Activated CD8-positive, alpha-beta memory T cell treated with anti-CD3 and anti-CD28 coated beads, Interleukin-2, amount 10 ng/mL, durations not matched to agents 7 days and 5 days (primary cell): Measurements from ENCODE around the gene RTN4RL1. TPM values are rescaled to one million over a fixed set of nuclear protein-coding genes. Genes with fewer than 3 reads are reported as not detected.

Experiments used
- ATAC-seq: fragments of 150-1000 bp; cut with Tn5 transposase; one replicate; pipeline ENCODE4 v1.10.0; 2021; ENCODE audit warnings: moderate library complexity
- CTCF ChIA-PET: fragments of 350-600 bp; sonication (Branson Sonifier 250); formaldehyde crosslinking; loops from one replicate; lab custom pipeline; 2021; ENCODE audit warnings: antibody characterized with exemption; lab: Charles Lee
- DNase-seq: peaks from one replicate; pipeline ENCODE4 v3.0.0-alpha.2; 2020
- H3K27ac Mint-ChIP-seq: one replicate; pipeline ENCODE4 v1.8.0; 2021; ENCODE audit warnings: mild to moderate bottlenecking, mixed read lengths
- H3K27me3 Mint-ChIP-seq: one replicate; pipeline ENCODE4 v1.8.0; 2021; ENCODE audit warnings: mixed read lengths
- H3K36me3 Mint-ChIP-seq: one replicate; pipeline ENCODE4 v1.8.0; 2021; ENCODE audit warnings: mild to moderate bottlenecking, mixed read lengths
- H3K4me1 Mint-ChIP-seq: one replicate; pipeline ENCODE4 v1.8.0; 2021; ENCODE audit warnings: mixed read lengths
- H3K4me3 Mint-ChIP-seq: one replicate; pipeline ENCODE4 v1.8.0; 2021; ENCODE audit warnings: mild to moderate bottlenecking, moderate library complexity, mixed read lengths
- H3K9me3 Mint-ChIP-seq: one replicate; pipeline ENCODE4 v1.8.0; 2022; ENCODE audit warnings: low read depth, mixed read lengths
- total RNA-seq, 2 experiments: library from RNA; stranded (reverse); gene quantifications; one replicate each; pipeline ENCODE4 v1.2.3, GENCODE V29; 2021

The RTN4RL1 gene
- total RNA-seq, 2 experiments from 2014 or later = 0.09 to 0.45 TPM

DNA sequence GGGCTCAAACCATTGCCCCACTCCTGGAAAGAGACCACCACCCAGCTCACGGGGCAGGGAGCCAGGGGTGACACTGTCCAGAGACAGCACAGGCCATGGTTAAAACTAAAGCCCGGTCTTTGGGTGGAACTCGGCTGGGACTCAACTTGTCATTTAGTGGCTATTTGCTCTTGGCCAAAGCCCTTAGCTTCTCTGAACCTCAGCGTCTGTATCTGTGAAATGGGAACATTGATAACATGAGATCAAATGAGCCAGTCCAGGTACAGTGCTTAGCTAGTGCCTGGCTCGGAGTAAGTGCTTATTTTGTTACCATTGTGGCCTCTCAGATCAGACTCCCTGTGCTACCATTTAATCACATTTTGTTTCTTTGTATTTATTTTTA is 48.5 kb downstream of the RTN4RL1 start:
- CTCF ChIA-PET = interaction anchor here (0.6 kb wide), 1 partner anchor 636 kb away, joined by 5 read pairs; no protein-coding TSS in a partner anchor
- Mint-ChIP-seq H3K9me3 (no peaks in the 10 kb centered on the region), H3K27me3 (peaks cover 18% of the 10 kb centered on the region), H3K4me3 (no peak overlapping the region), H3K27ac (no peak overlapping the region), H3K4me1 (peaks cover 31% of the 10 kb centered on the region), H3K36me3 (no peaks in the 10 kb centered on the region)
- ATAC-seq (no peak), DNase-seq (no peak)

DNA sequence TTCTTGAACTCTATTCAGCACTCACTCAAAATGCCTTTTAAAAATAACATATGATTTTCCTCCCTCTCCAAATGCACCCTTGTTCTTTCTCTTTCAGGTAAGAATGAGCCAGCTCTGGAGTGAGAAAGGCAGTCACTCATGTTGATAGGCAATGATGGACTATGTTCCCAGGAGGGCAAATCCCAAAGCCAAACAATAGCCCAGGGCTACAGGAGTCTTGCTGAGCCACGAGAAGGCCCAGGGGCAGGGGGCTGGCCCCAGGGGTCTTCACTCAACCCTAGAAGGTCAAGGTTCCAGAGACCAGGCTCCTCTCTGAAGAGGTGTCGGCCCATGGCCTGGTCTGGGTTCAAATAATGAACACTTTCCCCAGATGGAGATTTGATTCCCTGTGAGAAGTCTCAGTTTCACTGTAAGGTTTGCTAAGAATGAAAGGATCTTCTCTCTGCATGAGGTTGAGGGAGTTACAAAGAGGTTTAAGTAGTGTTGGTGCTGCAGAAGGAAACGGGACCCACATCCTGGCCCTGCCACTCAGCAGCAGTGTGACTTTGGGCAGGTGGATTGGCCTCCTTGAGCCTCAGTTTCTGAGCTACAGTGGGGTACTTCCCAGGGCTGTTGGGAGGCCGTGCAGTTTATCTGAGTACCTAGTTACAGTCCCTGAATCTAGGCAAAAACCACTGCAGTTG is 49.0 kb downstream of the RTN4RL1 start:
- peak; percentile 90 for ATAC-seq
- Mint-ChIP-seq H3K36me3 (no peaks in the 10 kb centered on the region), H3K4me1 (peaks cover 31% of the 10 kb centered on the region), H3K27ac (peak overlapping the region; percentile 61), H3K9me3 (peaks cover under 1% of the 10 kb centered on the region), H3K27me3 (peaks cover 18% of the 10 kb centered on the region), H3K4me3 (peak overlapping the region; percentile 17)
- CTCF ChIA-PET = interaction anchor here (0.6 kb wide), 1 partner anchor 637 kb away, joined by 5 read pairs; no protein-coding TSS in a partner anchor
- DNase-seq = peak; percentile 74

DNA sequence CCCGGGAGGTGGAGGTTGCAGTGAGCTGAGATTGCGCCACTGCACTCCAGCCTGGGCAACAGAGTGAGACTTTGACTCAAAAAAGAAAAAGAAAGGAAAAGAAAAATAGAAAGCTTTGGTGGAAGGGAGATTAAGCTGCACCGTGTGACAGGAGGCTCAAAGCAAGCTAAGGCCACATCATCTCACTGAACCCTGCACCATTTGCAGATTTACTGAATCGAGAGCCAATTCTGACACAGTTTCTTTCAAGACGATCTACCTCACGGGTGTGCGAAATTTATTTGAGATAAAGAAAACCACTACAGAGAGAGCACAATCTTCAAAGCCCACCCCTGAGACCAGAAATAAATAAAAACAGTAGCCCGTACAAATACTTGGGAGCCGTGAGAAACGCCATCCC is 49.6 kb downstream of the RTN4RL1 start:
- Mint-ChIP-seq H3K27me3 (peaks cover 21% of the 10 kb centered on the region), H3K9me3 (peaks cover 4% of the 10 kb centered on the region), H3K36me3 (no peaks in the 10 kb centered on the region), H3K27ac (peak overlapping the region; percentile 61), H3K4me3 (peak overlapping the region; percentile 17), H3K4me1 (peaks cover 31% of the 10 kb centered on the region)
- peak; percentile 46 for DNase-seq
- peak; percentile 47 for ATAC-seq
- CTCF ChIA-PET = no interaction called here

DNA sequence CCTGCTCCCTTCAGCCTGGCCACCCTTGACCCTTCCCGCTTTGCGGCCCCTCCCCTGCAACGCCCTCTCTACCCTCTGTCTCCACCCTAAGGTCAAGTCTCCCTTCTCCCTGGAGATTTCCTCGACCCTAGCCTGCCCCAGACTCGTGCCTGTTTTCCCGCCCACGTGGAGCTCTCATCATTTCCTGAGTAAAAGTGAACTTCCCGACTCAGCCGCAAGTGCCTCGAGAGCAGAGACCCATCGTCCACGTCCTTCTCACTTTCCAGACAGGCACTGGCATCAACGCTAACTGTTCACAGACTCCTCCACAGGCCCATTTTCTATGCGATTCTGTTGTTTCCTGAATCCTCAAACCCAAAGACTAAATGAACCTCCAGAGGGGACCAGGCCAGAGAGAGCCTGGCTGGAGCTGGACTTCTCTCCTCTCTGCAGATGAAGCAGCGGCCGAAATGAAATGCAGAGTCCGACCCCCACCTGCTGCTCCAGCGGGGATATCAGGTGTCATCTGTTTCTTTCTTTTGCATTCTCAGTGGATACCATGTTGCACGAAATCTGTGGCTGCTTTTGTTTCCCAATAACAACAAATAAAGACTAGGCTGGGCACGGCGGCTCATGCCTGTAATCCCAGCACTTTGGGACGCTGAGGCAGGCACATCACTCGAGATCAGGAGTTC is 52.5 kb downstream of the RTN4RL1 start:
- ATAC-seq (no peak), DNase-seq (no peak)
- Mint-ChIP-seq H3K27ac (no peak overlapping the region), H3K4me3 (no peak overlapping the region), H3K27me3 (peaks cover 18% of the 10 kb centered on the region), H3K9me3 (peaks cover 4% of the 10 kb centered on the region), H3K4me1 (peaks cover 33% of the 10 kb centered on the region), H3K36me3 (no peaks in the 10 kb centered on the region)
- CTCF ChIA-PET = no interaction called here

DNA sequence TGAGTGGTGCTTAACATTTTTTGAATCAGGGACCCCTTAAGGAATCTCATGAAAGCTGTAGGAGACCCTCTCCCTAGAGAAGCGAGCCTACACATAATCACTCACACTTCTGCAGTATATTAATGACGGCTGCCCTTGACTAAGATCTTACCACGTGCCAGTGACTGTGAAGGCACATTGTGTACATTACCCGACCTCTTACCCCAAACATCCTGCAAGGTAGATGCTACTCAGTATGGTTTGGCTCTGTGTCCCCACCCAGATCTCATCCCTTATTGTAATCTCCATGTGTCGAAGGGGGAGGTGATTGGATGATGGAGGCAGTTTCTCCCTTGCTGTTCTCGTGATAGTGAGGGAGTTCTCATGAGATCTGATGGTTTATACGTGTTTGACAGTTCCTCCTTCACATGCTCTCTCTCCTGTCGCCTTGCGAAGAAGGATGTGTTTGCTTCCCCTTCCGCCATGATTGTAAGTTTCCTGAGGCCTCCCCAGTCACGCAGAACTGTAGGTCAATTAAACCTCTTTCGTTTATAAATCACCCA is 54.2 kb downstream of the RTN4RL1 start:
- H3K27me3 Mint-ChIP-seq = peaks cover 16% of the 10 kb centered on the region
- H3K4me1 Mint-ChIP-seq = peaks cover 31% of the 10 kb centered on the region
- DNase-seq = no peak
- no peak overlapping the region for H3K4me3 Mint-ChIP-seq
- ATAC-seq = no peak
- no peaks in the 10 kb centered on the region for H3K36me3 Mint-ChIP-seq
- no peak overlapping the region for H3K27ac Mint-ChIP-seq
- CTCF ChIA-PET = no interaction called here
- peaks cover 4% of the 10 kb centered on the region for H3K9me3 Mint-ChIP-seq

DNA sequence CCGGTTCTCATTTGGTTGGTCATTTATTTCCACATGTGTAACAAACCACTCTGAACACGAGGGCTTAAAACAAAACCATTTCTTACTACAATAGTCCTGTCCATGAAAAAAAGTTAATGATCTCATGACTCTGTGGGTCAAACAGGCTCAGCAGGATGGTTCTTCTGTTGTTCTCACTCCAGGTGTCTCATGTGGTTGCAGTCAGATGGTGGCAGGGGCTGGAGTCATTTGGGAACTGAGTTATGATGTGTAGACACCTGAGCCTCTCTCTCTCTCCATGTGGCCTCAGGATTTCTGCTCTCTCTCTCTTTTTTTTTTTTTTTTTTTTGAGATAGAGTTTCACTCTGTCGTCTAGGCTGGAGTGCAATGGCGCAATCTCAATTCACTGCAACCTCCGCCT is 55.4 kb downstream of the RTN4RL1 start:
- H3K4me1 Mint-ChIP-seq = peaks cover 20% of the 10 kb centered on the region
- peaks cover 4% of the 10 kb centered on the region for H3K9me3 Mint-ChIP-seq
- H3K4me3 Mint-ChIP-seq = no peak overlapping the region
- H3K27me3 Mint-ChIP-seq = peaks cover 16% of the 10 kb centered on the region
- ATAC-seq = no peak
- CTCF ChIA-PET = interaction anchor here (0.7 kb wide), 1 partner anchor 97 kb away, joined by 3 read pairs; no protein-coding TSS in a partner anchor
- no peak overlapping the region for H3K27ac Mint-ChIP-seq
- DNase-seq = no peak
- no peaks in the 10 kb centered on the region for H3K36me3 Mint-ChIP-seq

DNA sequence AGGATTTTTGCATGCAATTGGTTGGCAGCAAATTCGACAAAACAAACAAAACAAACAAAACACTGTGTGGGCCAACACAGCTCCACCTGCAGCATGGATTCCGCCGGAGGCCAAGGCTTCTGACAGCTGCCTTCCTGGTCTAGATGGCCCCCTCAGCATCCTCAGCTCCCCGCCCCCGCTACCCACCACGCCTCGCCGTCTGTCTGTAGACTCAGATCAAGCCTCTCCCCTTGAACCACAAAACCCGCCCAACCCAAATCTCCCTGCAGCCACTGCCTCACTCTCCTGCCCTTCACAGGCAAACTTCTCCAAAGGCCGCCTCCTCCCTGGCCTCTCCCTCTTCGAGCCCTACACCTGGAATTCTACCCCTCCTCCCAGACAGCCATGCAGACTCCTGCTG is 57.9 kb downstream of the RTN4RL1 start:
- ATAC-seq = peak; percentile 42
- DNase-seq = peak; percentile 70
- Mint-ChIP-seq H3K4me3 (no peak overlapping the region), H3K9me3 (peaks cover 4% of the 10 kb centered on the region), H3K36me3 (no peaks in the 10 kb centered on the region), H3K27me3 (peaks cover 12% of the 10 kb centered on the region), H3K27ac (no peak overlapping the region), H3K4me1 (peaks cover 16% of the 10 kb centered on the region)
- CTCF ChIA-PET = interaction anchor here (0.5 kb wide), 1 partner anchor 1665 kb away, joined by 3 read pairs; no protein-coding TSS in a partner anchor

DNA sequence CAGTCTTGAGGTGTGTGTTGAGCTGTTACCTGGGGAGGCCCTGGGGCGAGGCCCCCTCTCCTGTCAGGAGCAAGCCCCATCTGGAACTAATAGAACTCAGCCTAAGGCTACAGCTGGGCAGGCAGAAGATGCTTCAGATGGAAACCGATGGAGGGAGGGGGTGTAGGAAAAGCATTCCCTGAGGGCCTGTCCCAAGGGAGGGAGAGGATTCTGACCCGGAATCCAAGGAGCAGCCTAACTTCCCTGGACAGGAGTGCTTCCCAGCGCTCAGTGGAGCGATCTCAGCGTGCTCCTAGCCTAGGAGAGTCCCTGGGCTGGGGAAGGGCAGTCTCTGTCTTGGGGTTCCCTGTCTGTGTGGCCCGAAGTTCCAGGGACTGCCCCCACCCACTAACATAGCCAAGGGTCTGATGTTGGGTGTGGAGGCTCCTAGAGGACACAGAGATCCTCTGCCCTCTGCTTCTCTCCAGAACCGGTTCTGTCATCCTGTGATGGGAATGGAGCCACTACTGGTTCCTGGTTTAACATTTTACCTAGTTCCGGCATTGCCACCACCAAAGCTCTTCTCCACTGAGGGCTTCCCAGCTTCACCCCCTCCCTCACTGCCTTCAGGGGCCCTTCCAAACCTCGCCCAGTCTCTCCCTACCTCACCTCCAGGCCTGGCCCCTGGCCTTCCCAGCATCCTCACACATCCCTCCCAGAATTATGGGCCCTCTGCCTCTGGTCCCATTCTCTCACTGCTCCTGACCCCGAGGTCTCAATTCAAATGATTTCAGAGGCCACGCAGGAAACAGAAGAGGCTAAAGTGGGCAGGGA is 58.7 kb downstream of the RTN4RL1 start:
- no peak for ATAC-seq
- H3K36me3 Mint-ChIP-seq = no peaks in the 10 kb centered on the region
- peaks cover 16% of the 10 kb centered on the region for H3K4me1 Mint-ChIP-seq
- H3K9me3 Mint-ChIP-seq = peaks cover 4% of the 10 kb centered on the region
- CTCF ChIA-PET = interaction anchor here (0.5 to 1.3 kb wide), 2 partner anchors 63 to 1666 kb away, joined by 3 read pairs; no protein-coding TSS in a partner anchor
- peaks cover 12% of the 10 kb centered on the region for H3K27me3 Mint-ChIP-seq
- no peak overlapping the region for H3K27ac Mint-ChIP-seq
- no peak for DNase-seq
- H3K4me3 Mint-ChIP-seq = no peak overlapping the region

DNA sequence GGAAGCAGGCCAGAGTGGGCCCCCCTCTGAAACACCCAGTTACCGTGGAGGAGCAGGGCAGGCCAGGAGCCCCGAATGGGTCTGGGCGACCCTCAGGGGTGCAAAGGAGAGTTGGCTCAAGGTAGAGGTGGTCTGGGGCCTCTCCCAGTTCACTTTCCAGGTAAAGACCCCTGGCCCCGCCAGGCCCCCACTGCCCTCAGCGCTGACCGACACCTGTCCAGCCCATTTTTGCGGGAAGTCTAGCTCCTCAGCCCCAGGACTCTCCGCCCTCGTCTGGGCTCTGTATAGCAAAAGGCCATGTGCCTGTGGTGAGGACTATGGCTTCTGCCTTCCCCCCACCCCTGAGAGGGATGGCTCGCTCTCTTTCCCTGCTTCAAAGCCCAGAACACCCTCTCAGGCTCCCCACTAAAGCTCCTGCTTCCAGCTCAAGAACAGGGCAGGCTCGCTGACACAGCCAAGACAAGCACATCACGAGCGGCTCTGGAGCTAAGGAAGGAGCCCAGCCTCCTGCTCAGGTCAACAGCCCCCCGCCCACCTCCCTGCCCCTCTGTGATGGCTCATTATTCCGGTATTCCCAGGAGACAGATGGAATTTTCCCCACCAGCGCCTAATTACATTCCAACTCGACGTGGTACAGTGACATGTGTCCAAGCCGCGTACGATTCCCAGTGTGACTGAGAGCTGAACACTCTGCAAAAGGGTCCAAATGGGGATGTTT is 59.4 kb downstream of the RTN4RL1 start:
- no peak overlapping the region for H3K27ac Mint-ChIP-seq
- H3K4me3 Mint-ChIP-seq = no peak overlapping the region
- peaks cover 9% of the 10 kb centered on the region for H3K27me3 Mint-ChIP-seq
- no peak for ATAC-seq
- H3K36me3 Mint-ChIP-seq = no peaks in the 10 kb centered on the region
- no peak for DNase-seq
- peaks cover 16% of the 10 kb centered on the region for H3K4me1 Mint-ChIP-seq
- H3K9me3 Mint-ChIP-seq = no peaks in the 10 kb centered on the region
- CTCF ChIA-PET = interaction anchor here (1.3 kb wide), 1 partner anchor 62 kb away, joined by 3 read pairs; no protein-coding TSS in a partner anchor

DNA sequence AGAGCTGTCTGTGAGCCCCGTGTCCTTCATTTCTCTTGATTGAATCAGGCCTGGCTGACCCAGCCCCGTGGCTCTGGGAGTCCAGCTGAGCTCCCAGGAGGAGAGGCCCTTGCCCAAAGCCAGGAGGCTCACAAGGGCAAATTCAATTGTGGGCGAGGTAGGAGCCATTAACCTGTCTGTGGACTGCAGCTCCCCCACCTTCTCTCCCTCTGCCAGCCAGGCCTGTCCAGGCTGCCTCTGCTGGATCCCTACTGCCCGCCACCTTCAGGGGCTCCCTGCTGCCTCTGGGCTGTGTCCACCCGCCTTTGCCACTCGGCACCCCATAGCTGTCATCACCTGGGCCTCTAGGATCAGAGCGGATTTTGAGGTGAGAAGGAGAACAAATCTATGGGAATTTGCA is 61.9 kb downstream of the RTN4RL1 start:
- no peak overlapping the region for H3K27ac Mint-ChIP-seq
- DNase-seq (no peak), ATAC-seq (no peak)
- no peaks in the 10 kb centered on the region for H3K36me3 Mint-ChIP-seq
- H3K27me3 Mint-ChIP-seq = peaks cover 8% of the 10 kb centered on the region
- no peaks in the 10 kb centered on the region for H3K9me3 Mint-ChIP-seq
- H3K4me3 Mint-ChIP-seq = no peak overlapping the region
- peaks cover 15% of the 10 kb centered on the region for H3K4me1 Mint-ChIP-seq
- CTCF ChIA-PET = no interaction called here

DNA sequence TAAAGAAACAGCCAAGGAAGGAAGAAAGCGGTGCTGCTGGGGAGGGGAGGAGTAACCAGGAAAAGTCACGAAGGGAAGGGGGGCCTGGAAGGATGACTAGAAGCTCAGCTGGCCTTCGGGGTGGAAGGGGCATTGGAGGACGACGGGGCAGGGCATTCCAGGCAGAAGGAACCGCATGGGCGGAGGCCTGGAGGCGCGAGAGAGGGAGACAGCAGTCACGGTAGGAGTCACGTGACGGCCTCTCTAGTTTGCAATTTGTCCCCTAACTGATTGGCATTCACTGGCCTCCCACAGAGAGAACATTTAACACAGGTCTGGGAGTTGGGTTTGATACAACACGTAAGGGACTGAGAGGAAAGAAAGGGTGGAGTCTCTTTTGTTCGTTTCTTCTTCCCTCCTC is 63.9 kb downstream of the RTN4RL1 start:
- CTCF ChIA-PET = no interaction called here
- Mint-ChIP-seq H3K4me3 (no peak overlapping the region), H3K4me1 (no peaks in the 10 kb centered on the region), H3K9me3 (no peaks in the 10 kb centered on the region), H3K27me3 (no peaks in the 10 kb centered on the region), H3K36me3 (no peaks in the 10 kb centered on the region), H3K27ac (no peak overlapping the region)
- DNase-seq (no peak), ATAC-seq (no peak)

DNA sequence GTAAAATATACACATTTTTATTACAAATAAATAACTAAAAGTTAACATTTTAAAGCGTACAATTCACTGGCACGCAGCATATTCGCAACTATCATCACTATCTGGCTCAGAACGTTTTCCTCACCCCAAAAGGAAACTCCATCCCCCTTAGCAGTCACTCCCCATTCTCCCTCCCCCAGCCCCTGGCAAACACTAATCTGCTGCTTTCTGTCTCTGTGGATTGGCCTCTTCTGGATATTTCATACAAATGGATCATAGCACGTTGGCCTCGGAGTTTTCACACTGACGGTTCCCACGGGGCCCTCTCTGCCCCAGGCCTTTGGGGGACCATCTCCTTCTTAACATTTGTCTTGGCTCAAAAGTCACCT is 64.6 kb downstream of the RTN4RL1 start:
- H3K9me3 Mint-ChIP-seq = no peaks in the 10 kb centered on the region
- no peak overlapping the region for H3K4me3 Mint-ChIP-seq
- CTCF ChIA-PET = no interaction called here

More for the DNA sequence above, 64.6 kb downstream of the RTN4RL1 start:
- ATAC-seq (no peak), DNase-seq (no peak)
- no peaks in the 10 kb centered on the region for H3K4me1 Mint-ChIP-seq
- H3K36me3 Mint-ChIP-seq = no peaks in the 10 kb centered on the region
- H3K27ac Mint-ChIP-seq = no peak overlapping the region
- no peaks in the 10 kb centered on the region for H3K27me3 Mint-ChIP-seq
